Calu3 (cell line): ENCODE measurements around the gene ATP5F1A. TPM values are rescaled to one million over a fixed set of nuclear protein-coding genes. Genes with fewer than 3 reads are reported as not detected.

Source experiments
- BruUV-seq: library from RNA; stranded (reverse); fragments of 400-500 nt; replicated peaks from 2 replicates; lab custom pipeline; 2021; lab: Mats Ljungman, UMichigan
- CTCF ChIA-PET: fragments of 300-600 bp; sonication (Branson Sonifier 250); formaldehyde crosslinking; loops from one replicate; lab custom pipeline; 2022; ENCODE audit warnings: antibody characterized with exemption; lab: Charles Lee
- DNase-seq: peaks from one replicate; pipeline ENCODE4 v3.0.0; 2022
- H3K27ac Mint-ChIP-seq: one replicate; pipeline ENCODE4 v1.8.0; 2022; ENCODE audit warnings: mixed read lengths; ENCODE audit not compliant: unreplicated experiment
- H3K27me3 Mint-ChIP-seq: one replicate; pipeline ENCODE4 v1.8.0; 2022; ENCODE audit warnings: mixed read lengths; ENCODE audit not compliant: unreplicated experiment
- H3K36me3 Mint-ChIP-seq: one replicate; pipeline ENCODE4 v1.8.0; 2022; ENCODE audit warnings: mild to moderate bottlenecking, moderate library complexity, mixed read lengths; ENCODE audit not compliant: insufficient read depth, unreplicated experiment
- H3K4me1 Mint-ChIP-seq: one replicate; pipeline ENCODE4 v1.8.0; 2022; ENCODE audit warnings: mild to moderate bottlenecking, low read depth, mixed read lengths; ENCODE audit not compliant: unreplicated experiment
- H3K4me3 Mint-ChIP-seq: one replicate; pipeline ENCODE4 v1.8.0; 2022; ENCODE audit warnings: mild to moderate bottlenecking, low read depth, moderate library complexity, mixed read lengths; ENCODE audit not compliant: unreplicated experiment
- H3K9me3 Mint-ChIP-seq: one replicate; pipeline ENCODE4 v1.8.0; 2022; ENCODE audit warnings: low read depth, mixed read lengths; ENCODE audit not compliant: unreplicated experiment
- intact Hi-C: fragments of 100-400 bp; cut with micrococcal nuclease; formaldehyde crosslinking; loops from one replicate; pipeline ENCODE4 v1.10.0; 2022; ENCODE audit not compliant: unreplicated experiment
- total RNA-seq: library from RNA; stranded (reverse); gene quantifications from 2 replicates; pipeline ENCODE4 v1.2.3, GENCODE V29; 2022
- TF ChIP-seq, protein P1 (sequence below): fragments of 200-600 bp; IDR thresholded peaks from one replicate; pipeline ENCODE4 v1.8.0; 2022; ENCODE audit warnings: antibody characterized with exemption; ENCODE audit not compliant: unreplicated experiment

Gene ATP5F1A
- total RNA-seq, 1 experiment from 2014 or later, result 358 TPM

DNA sequence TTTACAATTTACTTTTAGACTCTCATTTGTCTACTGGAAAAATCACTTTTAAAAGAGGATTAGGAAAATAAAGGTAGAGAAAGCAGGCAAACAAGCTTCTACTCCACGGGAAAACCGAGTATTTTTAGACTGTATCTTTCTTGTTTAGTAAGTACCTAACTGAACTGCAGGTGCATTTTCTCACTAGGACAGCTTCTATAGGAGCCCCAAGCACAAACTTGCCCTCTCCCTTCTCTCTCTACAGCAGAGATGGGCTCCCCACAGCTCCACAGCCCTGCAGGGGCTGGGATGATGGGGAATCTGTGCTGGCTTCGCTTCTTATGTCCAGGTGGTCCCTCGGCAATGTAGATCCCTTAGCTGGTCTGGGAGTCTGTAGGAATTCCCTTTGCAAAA lies 42.3 kb downstream of the ATP5F1A start:
- Mint-ChIP-seq H3K27ac (no peak overlapping the region), H3K9me3 (peaks cover 3% of the 10 kb centered on the region), H3K4me1 (peaks cover 17% of the 10 kb centered on the region), H3K27me3 (peaks cover 11% of the 10 kb centered on the region), H3K36me3 (no peaks in the 10 kb centered on the region), H3K4me3 (no peak overlapping the region)
- BruUV-seq, result no TSS peak
- intact Hi-C loops, result no loop called here
- TF ChIP-seq, protein P1, sequence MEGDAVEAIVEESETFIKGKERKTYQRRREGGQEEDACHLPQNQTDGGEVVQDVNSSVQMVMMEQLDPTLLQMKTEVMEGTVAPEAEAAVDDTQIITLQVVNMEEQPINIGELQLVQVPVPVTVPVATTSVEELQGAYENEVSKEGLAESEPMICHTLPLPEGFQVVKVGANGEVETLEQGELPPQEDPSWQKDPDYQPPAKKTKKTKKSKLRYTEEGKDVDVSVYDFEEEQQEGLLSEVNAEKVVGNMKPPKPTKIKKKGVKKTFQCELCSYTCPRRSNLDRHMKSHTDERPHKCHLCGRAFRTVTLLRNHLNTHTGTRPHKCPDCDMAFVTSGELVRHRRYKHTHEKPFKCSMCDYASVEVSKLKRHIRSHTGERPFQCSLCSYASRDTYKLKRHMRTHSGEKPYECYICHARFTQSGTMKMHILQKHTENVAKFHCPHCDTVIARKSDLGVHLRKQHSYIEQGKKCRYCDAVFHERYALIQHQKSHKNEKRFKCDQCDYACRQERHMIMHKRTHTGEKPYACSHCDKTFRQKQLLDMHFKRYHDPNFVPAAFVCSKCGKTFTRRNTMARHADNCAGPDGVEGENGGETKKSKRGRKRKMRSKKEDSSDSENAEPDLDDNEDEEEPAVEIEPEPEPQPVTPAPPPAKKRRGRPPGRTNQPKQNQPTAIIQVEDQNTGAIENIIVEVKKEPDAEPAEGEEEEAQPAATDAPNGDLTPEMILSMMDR, result no peak
- CTCF ChIA-PET, result no interaction called here
- DNase-seq, result no peak

DNA sequence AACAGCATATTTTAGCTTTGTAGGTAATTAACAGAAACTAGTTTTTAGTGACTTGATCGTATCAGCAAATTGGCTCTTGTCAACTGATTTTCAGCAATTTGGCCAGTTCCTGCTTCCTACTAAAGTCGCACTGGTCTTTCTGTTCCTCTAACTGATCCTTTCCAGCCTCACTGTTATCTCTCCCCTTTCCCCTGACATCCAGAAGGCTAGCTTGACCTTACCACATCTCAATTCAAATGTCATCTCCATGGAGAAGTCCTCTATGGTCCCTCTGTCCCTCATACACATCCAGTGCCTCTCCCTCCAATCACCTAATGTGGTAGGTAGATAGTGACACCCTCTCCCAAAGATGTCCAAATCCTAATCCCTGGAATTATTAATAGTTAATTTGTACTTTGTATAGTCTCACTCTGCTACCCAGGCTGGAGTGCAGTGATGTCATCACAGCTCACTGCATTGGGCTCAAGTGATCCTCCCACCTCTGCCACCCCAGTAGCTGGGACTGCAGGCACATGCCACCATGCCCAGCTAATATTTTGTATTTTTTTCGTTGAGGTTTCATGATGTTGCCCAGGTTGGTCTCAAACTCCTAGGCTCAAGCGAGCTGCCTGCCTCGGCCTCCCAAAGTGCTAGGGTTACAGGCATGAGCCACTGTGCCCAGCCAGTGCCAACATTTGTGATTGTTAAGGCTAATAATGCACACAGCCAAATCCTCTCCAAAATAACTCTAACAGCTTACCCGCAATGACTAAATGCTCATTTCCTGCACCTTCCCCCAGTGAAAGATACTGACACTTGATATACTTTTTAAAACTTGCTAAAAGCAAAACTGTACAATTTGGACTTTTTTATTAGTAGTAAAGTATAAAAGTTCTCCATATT lies 42.9 kb downstream of the ATP5F1A start:
- no TSS peak for BruUV-seq
- H3K27me3 Mint-ChIP-seq, result peaks cover 11% of the 10 kb centered on the region
- intact Hi-C loops, result no loop called here
- no peak for DNase-seq
- no peaks in the 10 kb centered on the region for H3K36me3 Mint-ChIP-seq
- no peak overlapping the region for H3K4me3 Mint-ChIP-seq
- TF ChIP-seq, protein P1, result no peak
- CTCF ChIA-PET, result no interaction called here
- peaks cover 3% of the 10 kb centered on the region for H3K9me3 Mint-ChIP-seq
- peaks cover 17% of the 10 kb centered on the region for H3K4me1 Mint-ChIP-seq
- no peak overlapping the region for H3K27ac Mint-ChIP-seq

DNA sequence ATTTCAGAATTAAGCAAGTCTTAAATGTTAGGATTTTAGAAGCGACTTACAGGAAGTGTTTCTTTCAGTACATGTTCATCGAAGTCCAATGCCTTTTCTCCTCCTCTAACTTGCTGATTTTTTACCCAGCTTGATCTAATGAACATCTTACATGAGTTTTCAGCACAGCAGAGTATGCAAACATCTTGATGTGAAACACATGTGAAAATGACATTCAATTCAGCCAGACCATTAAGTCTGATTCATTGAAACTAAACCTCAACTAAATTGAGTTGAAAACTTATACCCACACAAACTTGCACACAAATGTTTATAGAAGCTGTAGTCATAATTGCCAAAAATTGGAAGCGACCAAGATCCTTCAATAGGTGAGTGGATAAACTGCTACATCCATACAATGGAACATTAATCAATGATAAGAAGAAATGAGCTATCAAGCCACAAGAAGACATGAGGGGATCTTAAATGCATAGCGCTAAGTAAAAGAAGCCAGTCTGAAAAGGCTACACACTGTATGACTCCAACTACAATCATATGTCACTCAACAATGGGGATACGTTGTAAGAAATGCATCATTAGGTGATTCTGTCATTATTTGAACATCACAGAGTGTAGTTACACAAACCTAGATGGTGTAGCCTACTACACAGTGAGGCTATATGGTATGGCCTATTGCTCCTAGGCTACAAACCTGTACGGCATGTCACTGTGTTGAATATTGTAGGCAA lies 44.6 kb downstream of the ATP5F1A start:
- no peaks in the 10 kb centered on the region for H3K36me3 Mint-ChIP-seq
- intact Hi-C loops, result no loop called here
- no peak for DNase-seq
- no peak overlapping the region for H3K4me3 Mint-ChIP-seq
- H3K4me1 Mint-ChIP-seq, result peaks cover 17% of the 10 kb centered on the region
- TF ChIP-seq, protein P1, result no peak
- peaks cover 3% of the 10 kb centered on the region for H3K9me3 Mint-ChIP-seq
- no peak overlapping the region for H3K27ac Mint-ChIP-seq
- CTCF ChIA-PET, result no interaction called here
- BruUV-seq, result no TSS peak
- H3K27me3 Mint-ChIP-seq, result peaks cover 11% of the 10 kb centered on the region

DNA sequence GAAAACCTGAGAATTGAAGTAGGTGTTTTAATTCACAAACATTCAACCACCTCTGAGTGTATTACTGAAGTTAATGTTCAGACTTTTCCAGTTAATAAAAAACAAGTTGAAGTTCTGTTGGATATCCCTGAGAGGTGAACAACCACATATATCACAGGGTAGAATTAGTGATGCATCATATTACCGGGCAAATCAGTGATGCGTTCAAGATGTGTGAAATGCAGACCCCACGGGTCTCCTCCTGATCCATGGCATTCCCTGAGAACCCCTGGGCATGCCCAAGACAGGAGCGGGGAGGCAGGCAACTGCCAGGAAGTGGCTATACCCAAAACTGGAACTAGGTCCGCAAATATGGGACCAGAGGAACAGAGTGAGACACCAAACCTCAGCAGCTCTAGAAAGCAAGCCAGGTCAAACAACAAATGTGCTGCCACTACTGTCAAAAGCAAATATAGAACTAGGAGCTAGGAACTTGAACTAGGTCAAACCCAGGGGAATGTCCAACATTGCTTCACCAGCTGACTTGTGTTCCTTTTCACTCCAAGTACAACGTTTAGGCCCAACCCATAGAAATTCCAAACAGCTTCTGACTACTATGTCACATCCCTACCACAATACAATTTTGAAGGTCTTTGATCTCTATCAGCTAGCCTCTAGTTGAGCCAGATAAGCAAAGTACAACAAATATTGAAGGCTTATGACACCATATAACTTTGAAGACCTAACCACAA lies 46.2 kb downstream of the ATP5F1A start:
- intact Hi-C loops, result no loop called here
- H3K27me3 Mint-ChIP-seq, result peaks cover 11% of the 10 kb centered on the region
- peaks cover 3% of the 10 kb centered on the region for H3K9me3 Mint-ChIP-seq
- DNase-seq, result no peak
- no peaks in the 10 kb centered on the region for H3K36me3 Mint-ChIP-seq
- TF ChIP-seq, protein P1, result no peak
- H3K4me3 Mint-ChIP-seq, result no peak overlapping the region
- CTCF ChIA-PET, result no interaction called here
- H3K27ac Mint-ChIP-seq, result no peak overlapping the region
- H3K4me1 Mint-ChIP-seq, result peaks cover 17% of the 10 kb centered on the region
- BruUV-seq, result no TSS peak
